Endodermal cell (in vitro differentiated cells): ENCODE data around the gene KDSR. TPM values are rescaled to one million over a fixed set of nuclear protein-coding genes. Genes with fewer than 3 reads are reported as not detected.

Experiments used
- DNase-seq: peaks from one replicate; pipeline ENCODE4 v3.0.0-alpha.2; 2017
- H3K27ac ChIP-seq: 2 replicates; pipeline ENCODE4 v1.5.1; 2013; ENCODE audit warnings: mild to moderate bottlenecking, low read depth, low read length, moderate library complexity
- H3K27me3 ChIP-seq: 2 replicates; pipeline ENCODE4 v1.6.1; 2013; ENCODE audit warnings: mild to moderate bottlenecking, low read length, moderate library complexity; ENCODE audit not compliant: insufficient read depth, control insufficient read depth, poor library complexity, severe bottlenecking
- H3K36me3 ChIP-seq: 2 replicates; pipeline ENCODE4 v1.7.0; 2013; ENCODE audit warnings: mild to moderate bottlenecking, low read length, moderate library complexity; ENCODE audit not compliant: control insufficient read depth, insufficient read depth
- H3K4me1 ChIP-seq: one replicate; pipeline ENCODE4 v1.7.0; 2013; ENCODE audit warnings: low read length; ENCODE audit not compliant: control insufficient read depth, insufficient read depth
- H3K4me3 ChIP-seq: 2 replicates; pipeline ENCODE4 v1.5.1; 2013; ENCODE audit warnings: mild to moderate bottlenecking, low read length, moderate library complexity
- H3K9ac ChIP-seq: 2 replicates; pipeline ENCODE4 v1.6.1; 2013; ENCODE audit warnings: mild to moderate bottlenecking, low read length, moderate library complexity; ENCODE audit not compliant: poor library complexity, severe bottlenecking; ENCODE audit errors: extremely low read depth
- H3K9me3 ChIP-seq: 2 replicates; pipeline ENCODE4 v1.6.1; 2013; ENCODE audit warnings: mild to moderate bottlenecking, low read length, moderate library complexity; ENCODE audit not compliant: control insufficient read depth
- H3K27ac Mint-ChIP-seq: 2 replicates; pipeline ENCODE4 v1.8.0; 2020; ENCODE audit warnings: mixed read lengths
- H3K27me3 Mint-ChIP-seq: 2 replicates; pipeline ENCODE4 v1.8.0; 2021; ENCODE audit warnings: mild to moderate bottlenecking, mixed read lengths; ENCODE audit not compliant: insufficient read depth
- H3K36me3 Mint-ChIP-seq: 2 replicates; pipeline ENCODE4 v1.8.0; 2020; ENCODE audit warnings: low read depth, mixed read lengths
- H3K4me1 Mint-ChIP-seq: 2 replicates; pipeline ENCODE4 v1.8.0; 2020; ENCODE audit warnings: mixed read lengths
- H3K4me3 Mint-ChIP-seq: 2 replicates; pipeline ENCODE4 v1.8.0; 2020; ENCODE audit warnings: mild to moderate bottlenecking, moderate library complexity, mixed read lengths
- H3K9me3 Mint-ChIP-seq: 2 replicates; pipeline ENCODE4 v1.8.0; 2020; ENCODE audit warnings: mild to moderate bottlenecking, mixed read lengths
- WGBS, 2 experiments: methylation state at CpG; one replicate each; pipeline versions ENCODE4 v1.1.5 to v1.1.7; 2013; ENCODE audit warnings: missing lambda C conversion rate in 2 of 2, mixed read lengths in 1 of 2; ENCODE audit not compliant: insufficient coverage in 1 of 2, insufficient read length in 1 of 2; 5-methylcytosine and 5-hydroxymethylcytosine counted together
- total RNA-seq, 2 donors: library from RNA; stranded (reverse); fragmentation: NEBNext Ultra II Directional in 1 of 2; extraction: Animal tissue kit (Norgen Biotek cat#: 25700) in 1 of 2; gene quantifications; 2 replicates in 1 of 2; 3 replicates in 1 of 2; pipeline ENCODE4 v1.2.1, GENCODE V29; 2021
- TF ChIP-seq, protein P1 (sequence below): fragments of 200-600 bp; sonication (generic); conservative IDR thresholded peaks from 2 replicates; pipeline ENCODE4 v1.5.0; 2021; ENCODE audit warnings: antibody characterized with exemption, mild to moderate bottlenecking

The KDSR gene
- total RNA-seq, 2 donors from 2014 or later: 39.3 to 51.0 TPM

DNA sequence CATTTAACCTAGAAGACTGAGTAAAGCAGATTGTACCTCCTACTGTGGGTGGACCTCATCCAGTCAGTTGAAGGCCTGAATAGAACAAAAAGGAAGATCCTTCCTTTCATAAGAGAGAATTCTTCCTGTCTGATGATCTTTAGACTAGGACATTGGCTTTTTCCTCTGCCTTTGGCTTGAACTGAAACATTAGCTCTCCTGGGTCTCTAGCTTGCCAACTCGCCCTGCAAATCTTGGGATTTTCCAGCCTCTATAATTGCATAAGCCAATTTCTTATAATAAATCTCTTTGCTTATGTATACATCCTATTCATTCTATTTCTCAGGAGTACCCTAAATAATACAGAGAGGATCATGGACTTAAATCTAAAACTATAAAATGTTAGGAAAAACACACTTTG is 6.2 kb upstream of the KDSR start:
- 85 to 100% methylated on average over 1 of the region's 1 CpG for whole genome bisulfite sequencing, 2 experiments
- Histone ChIP-seq H3K4me1 (no peaks in the 10 kb centered on the region), H3K36me3 (no peaks in the 10 kb centered on the region), H3K9ac (no peak overlapping the region), H3K27me3 (no peaks in the 10 kb centered on the region), H3K9me3 (peaks cover 20% of the 10 kb centered on the region), H3K4me3 (no peak overlapping the region), H3K27ac (no peak overlapping the region)
- no peaks in the 10 kb centered on the region for H3K27me3 Mint-ChIP-seq
- H3K4me1 Mint-ChIP-seq: no peaks in the 10 kb centered on the region
- peaks cover 2% of the 10 kb centered on the region for H3K36me3 Mint-ChIP-seq
- peaks cover 29% of the 10 kb centered on the region for H3K9me3 Mint-ChIP-seq
- DNase-seq: no peak
- TF ChIP-seq, protein P1, sequence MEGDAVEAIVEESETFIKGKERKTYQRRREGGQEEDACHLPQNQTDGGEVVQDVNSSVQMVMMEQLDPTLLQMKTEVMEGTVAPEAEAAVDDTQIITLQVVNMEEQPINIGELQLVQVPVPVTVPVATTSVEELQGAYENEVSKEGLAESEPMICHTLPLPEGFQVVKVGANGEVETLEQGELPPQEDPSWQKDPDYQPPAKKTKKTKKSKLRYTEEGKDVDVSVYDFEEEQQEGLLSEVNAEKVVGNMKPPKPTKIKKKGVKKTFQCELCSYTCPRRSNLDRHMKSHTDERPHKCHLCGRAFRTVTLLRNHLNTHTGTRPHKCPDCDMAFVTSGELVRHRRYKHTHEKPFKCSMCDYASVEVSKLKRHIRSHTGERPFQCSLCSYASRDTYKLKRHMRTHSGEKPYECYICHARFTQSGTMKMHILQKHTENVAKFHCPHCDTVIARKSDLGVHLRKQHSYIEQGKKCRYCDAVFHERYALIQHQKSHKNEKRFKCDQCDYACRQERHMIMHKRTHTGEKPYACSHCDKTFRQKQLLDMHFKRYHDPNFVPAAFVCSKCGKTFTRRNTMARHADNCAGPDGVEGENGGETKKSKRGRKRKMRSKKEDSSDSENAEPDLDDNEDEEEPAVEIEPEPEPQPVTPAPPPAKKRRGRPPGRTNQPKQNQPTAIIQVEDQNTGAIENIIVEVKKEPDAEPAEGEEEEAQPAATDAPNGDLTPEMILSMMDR: no peak
- no peak overlapping the region for H3K4me3 Mint-ChIP-seq
- no peak overlapping the region for H3K27ac Mint-ChIP-seq

DNA sequence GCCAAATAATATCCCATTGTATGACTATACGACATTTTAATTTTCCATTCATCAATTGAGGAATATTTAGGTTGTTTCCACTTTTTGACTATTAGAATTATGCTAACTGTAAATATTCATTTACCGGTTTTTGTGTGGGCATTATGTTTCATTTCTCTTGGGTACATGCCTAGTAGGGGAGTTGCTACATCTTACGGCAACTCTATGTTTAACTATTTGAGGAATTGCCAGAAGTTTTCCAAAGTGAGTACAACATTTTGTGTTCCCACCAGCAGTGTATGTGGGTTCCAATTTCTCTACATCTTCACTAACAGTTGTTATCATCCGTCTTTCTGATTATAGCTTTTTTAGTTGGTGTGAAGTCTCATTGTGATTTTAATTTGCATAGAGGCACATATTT is 1.6 kb upstream of the KDSR start:
- Histone ChIP-seq H3K4me1 (peaks cover 3% of the 10 kb centered on the region), H3K9ac (no peak overlapping the region), H3K27ac (no peak overlapping the region), H3K27me3 (no peaks in the 10 kb centered on the region), H3K36me3 (no peaks in the 10 kb centered on the region), H3K9me3 (peaks cover 15% of the 10 kb centered on the region), H3K4me3 (no peak overlapping the region)
- no peak overlapping the region for H3K27ac Mint-ChIP-seq
- peak overlapping the region; percentile 77 for H3K4me3 Mint-ChIP-seq
- peaks cover 8% of the 10 kb centered on the region for H3K36me3 Mint-ChIP-seq
- peaks cover 8% of the 10 kb centered on the region for H3K4me1 Mint-ChIP-seq
- WGBS, 2 experiments: 97% methylated on average over 3 of the region's 4 CpGs; no CpG with 5 or more reads in 1 of the 2 experiments
- TF ChIP-seq, protein P1: no peak
- no peaks in the 10 kb centered on the region for H3K27me3 Mint-ChIP-seq
- H3K9me3 Mint-ChIP-seq: peaks cover 17% of the 10 kb centered on the region
- DNase-seq: no peak

DNA sequence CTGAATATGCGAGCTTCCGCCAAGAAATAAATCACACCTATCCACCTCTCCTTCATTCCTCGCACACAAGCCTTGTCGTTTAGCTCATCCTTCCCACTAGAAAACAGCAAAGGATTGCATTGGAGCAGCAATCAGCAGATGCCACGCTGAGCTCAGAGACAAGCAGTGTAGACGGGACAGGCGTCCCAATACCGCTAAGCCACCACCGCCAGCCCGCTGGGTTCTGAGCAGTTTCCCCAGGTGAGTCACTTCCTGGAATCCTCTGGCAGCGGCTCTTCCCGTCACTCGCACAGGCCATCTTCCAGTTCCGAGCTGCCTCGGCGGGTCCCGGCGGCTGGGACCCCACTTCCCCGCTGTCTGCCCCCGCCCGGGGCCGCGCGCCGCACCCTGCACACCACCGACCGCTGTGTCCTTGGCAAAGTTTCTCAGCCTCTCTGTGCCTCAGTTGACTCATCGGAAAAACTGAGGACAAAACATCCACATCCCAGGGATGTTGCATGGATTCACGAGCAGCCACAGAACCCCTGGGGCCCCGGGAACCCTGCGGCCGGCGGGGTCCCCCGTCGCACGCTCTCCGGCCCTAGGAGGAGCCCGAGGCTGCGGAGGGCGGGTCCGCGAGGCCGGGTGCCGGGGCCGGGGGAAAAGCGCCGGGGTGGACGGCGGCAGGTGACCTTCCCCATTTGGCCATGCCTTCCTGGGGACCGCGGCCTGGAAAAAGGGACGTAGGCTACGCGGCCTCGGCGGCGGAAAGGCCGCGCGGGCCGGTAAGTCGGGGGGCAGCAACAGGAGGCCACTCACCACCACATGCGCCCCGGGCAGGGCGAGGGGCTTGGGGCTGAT is 573 bp downstream of the KDSR start:
- peaks cover 17% of the 10 kb centered on the region for H3K9me3 Mint-ChIP-seq
- no peak overlapping the region for H3K27ac ChIP-seq

More for the DNA sequence above, 573 bp downstream of the KDSR start:
- Histone ChIP-seq H3K4me3 (peak overlapping the region; percentile 94), H3K9ac (peak overlapping the region; percentile 64), H3K9me3 (peaks cover 15% of the 10 kb centered on the region), H3K36me3 (peaks cover 11% of the 10 kb centered on the region), H3K27me3 (no peaks in the 10 kb centered on the region), H3K4me1 (peaks cover 3% of the 10 kb centered on the region)
- peaks cover 15% of the 10 kb centered on the region for H3K36me3 Mint-ChIP-seq
- H3K4me3 Mint-ChIP-seq: peak overlapping the region; percentile 77
- H3K27ac Mint-ChIP-seq: peak overlapping the region; percentile 81
- H3K4me1 Mint-ChIP-seq: peaks cover 8% of the 10 kb centered on the region
- 0 to 1% methylated on average over 13 to 65 of the region's 65 CpGs for WGBS, 2 experiments
- DNase-seq: peak; percentile 91
- H3K27me3 Mint-ChIP-seq: no peaks in the 10 kb centered on the region
- TF ChIP-seq, protein P1: no peak
